IMR-90 (cell line): ENCODE data around the gene SPATA31C1. TPM values are rescaled to one million over a fixed set of nuclear protein-coding genes. Genes with fewer than 3 reads are reported as not detected.

ENCODE experiments used
- ATAC-seq: fragments of 200-7000 bp; cut with Tn5 transposase; 2 replicates; pipeline ENCODE4 v1.9.1; 2020; ENCODE audit warnings: low read depth, mild to moderate bottlenecking, moderate library complexity
- BruUV-seq: library from RNA; stranded (reverse); fragments of 400-500 nt; replicated peaks from 2 replicates; lab custom pipeline; 2021; lab: Mats Ljungman, UMichigan
- CTCF ChIA-PET: fragments of 300-600 bp; formaldehyde crosslinking; extraction: SDS; loops from one replicate; lab custom pipeline; 2021; ENCODE audit warnings: antibody characterized with exemption; lab: Yijun Ruan, JAX
- POLR2A ChIA-PET: fragments of 300-600 bp; sonication (Branson Sonifier 250); formaldehyde crosslinking; loops from one replicate; lab custom pipeline; 2022; ENCODE audit warnings: antibody characterized with exemption; ENCODE audit not compliant: unreplicated experiment; lab: Charles Lee
- DNase-seq: peaks from one replicate; pipeline ENCODE4 v3.0.0; 2013
- H2AFZ ChIP-seq: replicated peaks from 2 replicates; pipeline ENCODE3; 2013; ENCODE audit warnings: low read length, mild to moderate bottlenecking; ENCODE audit not compliant: poor library complexity
- H2AK5ac ChIP-seq: 2 replicates; pipeline ENCODE4 v1.6.1; 2013; ENCODE audit warnings: low read depth, low read length, inconsistent platforms
- H2AK9ac ChIP-seq: replicated peaks from 2 replicates; pipeline ENCODE3; 2013; ENCODE audit warnings: mild to moderate bottlenecking, low read depth, low read length, moderate library complexity; ENCODE audit not compliant: poor library complexity
- H2BK120ac ChIP-seq: 2 replicates; pipeline ENCODE4 v1.6.1; 2013; ENCODE audit warnings: low read depth, low read length, inconsistent platforms
- H2BK15ac ChIP-seq: 3 replicates; pipeline ENCODE4 v1.6.1; 2013; ENCODE audit warnings: low read depth, low read length, inconsistent platforms
- H2BK20ac ChIP-seq: 2 replicates; pipeline ENCODE4 v1.6.1; 2013; ENCODE audit warnings: low read depth, mild to moderate bottlenecking, inconsistent platforms, low read length, moderate library complexity
- H2BK5ac ChIP-seq: 2 replicates; pipeline ENCODE4 v1.6.1; 2013; ENCODE audit warnings: mild to moderate bottlenecking, low read depth, low read length, inconsistent platforms; ENCODE audit not compliant: poor library complexity, severe bottlenecking
- H3K14ac ChIP-seq: replicated peaks from 2 replicates; pipeline ENCODE4 v1.6.1; 2013; ENCODE audit warnings: low read depth, low read length, inconsistent platforms
- H3K18ac ChIP-seq: 2 replicates; pipeline ENCODE4 v1.6.1; 2013; ENCODE audit warnings: low read depth, low read length, control low read depth
- H3K23ac ChIP-seq: 2 replicates; pipeline ENCODE4 v1.6.1; 2013; ENCODE audit warnings: low read depth, low read length, inconsistent platforms
- H3K27ac ChIP-seq: 2 replicates; pipeline ENCODE4 v1.5.1; 2013; ENCODE audit warnings: mild to moderate bottlenecking, control low read depth, low read length; ENCODE audit not compliant: insufficient read depth
- H3K27me3 ChIP-seq: 2 replicates; pipeline ENCODE4 v1.6.1; 2013; ENCODE audit warnings: low read length; ENCODE audit not compliant: control insufficient read depth, insufficient read depth
- H3K36me3 ChIP-seq: 2 replicates; pipeline ENCODE4 v1.6.1; 2013; ENCODE audit warnings: low read length, mixed read lengths; ENCODE audit not compliant: control insufficient read depth, insufficient read depth
- H3K4ac ChIP-seq: 2 replicates; pipeline ENCODE4 v1.6.1; 2013; ENCODE audit warnings: low read depth, low read length, inconsistent platforms
- H3K4me1 ChIP-seq: 2 replicates; pipeline ENCODE4 v1.6.1; 2013; ENCODE audit warnings: low read length, mixed read lengths; ENCODE audit not compliant: control insufficient read depth, insufficient read depth
- H3K4me2 ChIP-seq: 2 replicates; pipeline ENCODE4 v1.6.1; 2013; ENCODE audit warnings: low read depth, mild to moderate bottlenecking, control low read depth, low read length, moderate library complexity
- H3K4me3 ChIP-seq: 2 replicates; pipeline ENCODE4 v1.5.1; 2013; ENCODE audit warnings: low read depth, mild to moderate bottlenecking, control low read depth, low read length, moderate library complexity; ENCODE audit not compliant: insufficient read depth
- H3K56ac ChIP-seq: 2 replicates; pipeline ENCODE4 v1.6.1; 2013; ENCODE audit warnings: low read length, inconsistent platforms; ENCODE audit not compliant: insufficient read depth; ENCODE audit errors: extremely low read depth
- H3K79me1 ChIP-seq, 2 experiments: 2 replicates each; pipeline ENCODE4 v1.6.1; 2013; ENCODE audit warnings: low read length in 2 of 2, inconsistent platforms in 1 of 2, low read depth in 1 of 2
- H3K9ac ChIP-seq: 2 replicates; pipeline ENCODE4 v1.6.1; 2013; ENCODE audit warnings: low read depth, low read length, control low read depth
- H3K9me1 ChIP-seq: 2 replicates; pipeline ENCODE4 v1.6.1; 2013; ENCODE audit warnings: low read length, inconsistent platforms; ENCODE audit not compliant: insufficient read depth
- H3K9me3 ChIP-seq: 2 replicates; pipeline ENCODE4 v1.6.1; 2013; ENCODE audit warnings: low read length; ENCODE audit not compliant: control insufficient read depth, insufficient read depth
- H4K20me1 ChIP-seq: 2 replicates; pipeline ENCODE4 v1.6.1; 2013; ENCODE audit warnings: low read length, inconsistent platforms; ENCODE audit not compliant: insufficient read depth
- H4K5ac ChIP-seq: 2 replicates; pipeline ENCODE4 v1.6.1; 2013; ENCODE audit warnings: mild to moderate bottlenecking, low read depth, low read length, control low read depth
- H4K8ac ChIP-seq, 2 experiments: 2 replicates each; pipeline ENCODE4 v1.6.1; 2013; ENCODE audit warnings: low read depth in 2 of 2, low read length in 2 of 2, control low read depth in 1 of 2, inconsistent platforms in 1 of 2
- H4K91ac ChIP-seq: 2 replicates; pipeline ENCODE4 v1.6.1; 2013; ENCODE audit warnings: low read depth, low read length, inconsistent platforms; ENCODE audit not compliant: insufficient read depth
- CTCF ChIP-seq: conservative IDR thresholded peaks from 2 replicates; pipeline ENCODE4 v1.5.1; 2012; ENCODE audit warnings: mild to moderate bottlenecking, low read depth, low read length, improper control_type of control experiment
- FOS ChIP-seq: fragments of 150-350 bp; IDR thresholded peaks from 2 replicates; pipeline ENCODE4 v1.6.1; 2016; ENCODE audit warnings: low read depth, low read length
- MXI1 ChIP-seq: IDR thresholded peaks from 2 replicates; pipeline ENCODE4 v1.6.1; 2012; ENCODE audit warnings: low read depth, mild to moderate bottlenecking, low read length, moderate library complexity, borderline replicate concordance
- NFE2L2 ChIP-seq: fragments of 150-350 bp; IDR thresholded peaks from 2 replicates; pipeline ENCODE4 v1.6.1; 2016; ENCODE audit warnings: low read depth, mild to moderate bottlenecking, low read length
- POLR2A ChIP-seq: IDR thresholded peaks from 2 replicates; pipeline ENCODE4 v1.6.1; 2012; ENCODE audit warnings: mild to moderate bottlenecking, low read depth, low read length
- RCOR1 ChIP-seq: IDR thresholded peaks from 2 replicates; pipeline ENCODE4 v1.6.1; 2012; ENCODE audit warnings: mild to moderate bottlenecking, low read length, improper control_type of control experiment; ENCODE audit not compliant: insufficient replicate concordance
- RFX5 ChIP-seq: IDR thresholded peaks from 2 replicates; pipeline ENCODE4 v1.8.0; 2012; ENCODE audit warnings: low read depth, mild to moderate bottlenecking, low read length, moderate library complexity
- SMC3 ChIP-seq: fragments of 150-350 bp; IDR thresholded peaks from 2 replicates; pipeline ENCODE4 v1.6.1; 2016; ENCODE audit warnings: low read depth, mild to moderate bottlenecking, antibody characterized with exemption, low read length, moderate library complexity
- WGBS, 2 experiments: methylation state at CpG; one replicate each; pipeline versions ENCODE4 v1.1.5 to v1.1.7; 2013; ENCODE audit warnings: missing lambda C conversion rate in 2 of 2; ENCODE audit not compliant: insufficient read length in 1 of 2; ENCODE audit errors: extremely low coverage in 2 of 2; 5-methylcytosine and 5-hydroxymethylcytosine counted together
- dilution Hi-C: fragments of 300-500 bp; cut with HindIII; formaldehyde crosslinking; loops from one replicate; pipeline ENCODE4 v1.14.3; 2018; ENCODE audit warnings: low sequenced_read_pairs; ENCODE audit not compliant: unreplicated experiment
- in situ Hi-C: fragments of 300-500 bp; cut with MboI; formaldehyde crosslinking; loops from 3 replicates; pipeline ENCODE4 v1.14.3; 2019; ENCODE audit warnings: low sequenced_read_pairs, inconsistent platforms, mixed read lengths
- intact Hi-C: fragments of 100-400 bp; cut with micrococcal nuclease; formaldehyde crosslinking; loops from 2 replicates; pipeline ENCODE4 v1.10.0; 2022
- polyA plus RNA-seq, 3 experiments: library from polyadenylated mRNA; depleted of rRNA; stranded (reverse); fragments of >200 nt; gene quantifications; 2 replicates each; pipeline ENCODE4 v1.2.3, GENCODE V29; 2012; ENCODE audit warnings: low replicate concordance in 1 of 3
- total RNA-seq: library from RNA; depleted of rRNA; stranded (reverse); fragments of >200 nt; gene quantifications from 2 replicates; pipeline ENCODE4 v1.2.3, GENCODE V29; 2012

SPATA31C1 gene
- total and polyA plus RNA-seq, 2 of the 4 experiments (the other 2 are of a cell fraction), result not detected

GRCh38 chr9:87888501-87888900 is 29.3 kb upstream of the SPATA31C1 start:
- CTCF ChIA-PET, result no interaction called here
- Histone ChIP-seq H3K27me3 (no peaks in the 10 kb centered on the region), H3K18ac (no peak overlapping the region), H2BK15ac (no peak overlapping the region), H3K23ac (no peak overlapping the region), H4K91ac (no peak overlapping the region), H4K8ac (no peak overlapping the region), H3K4me3 (no peak overlapping the region), H4K20me1 (no peaks in the 10 kb centered on the region), H4K5ac (no peak overlapping the region), H2AK5ac (no peak overlapping the region), H2BK5ac (no peak overlapping the region), H2BK120ac (no peak overlapping the region), H2AK9ac (no peak overlapping the region), H2AFZ (peak overlapping the region; percentile 32), H3K14ac (no peak overlapping the region), H3K9ac (no peak overlapping the region), H3K79me1 (no peaks in the 10 kb centered on the region), H3K56ac (no peak overlapping the region), H3K4ac (no peak overlapping the region), H3K36me3 (no peaks in the 10 kb centered on the region), H3K9me3 (no peaks in the 10 kb centered on the region), H3K27ac (no peak overlapping the region), H3K4me1 (peaks cover 2% of the 10 kb centered on the region; the same call in 1 of the 2 replicates), H3K9me1 (no peaks in the 10 kb centered on the region), H2BK20ac (no peak overlapping the region), H3K4me2 (no peak overlapping the region)
- dilution Hi-C loops, result no loop called here
- DNase-seq (no peak), ATAC-seq (no peak)
- in situ Hi-C loops, result no loop called here
- no peak for TF ChIP-seq MXI1
- no peak for TF ChIP-seq RFX5
- no peak for TF ChIP-seq SMC3
- no peak for TF ChIP-seq POLR2A
- TF ChIP-seq FOS, result no peak
- no peak for TF ChIP-seq CTCF
- TF ChIP-seq NFE2L2, result no peak
- no peak for TF ChIP-seq RCOR1
- POLR2A ChIA-PET, result no interaction called here
- intact Hi-C loops, result no loop called here
- whole genome bisulfite sequencing, 2 experiments, result no CpG with 5 or more reads among the region's 6 CpGs
- BruUV-seq, result no TSS peak
